Adrenal gland (tissue), 5 donors: ENCODE measurements around the gene NCK2.

Experiments used
- POLR2A ChIP-seq, 2 donors: fragments of 450-650 bp; IDR thresholded peaks; one replicate each; pipeline ENCODE4 v1.6.1; 2017; ENCODE audit warnings: antibody characterized with exemption in 2 of 2, mild to moderate bottlenecking in 2 of 2, moderate library complexity in 1 of 2
- TF ChIP-seq, protein P1 (sequence below), 6 experiments: fragments of 450-650 bp in 4 of 6; fragments of 200-600 bp in 2 of 6; sonication (generic) in 1 of 6; IDR thresholded peaks; 1 replicate in 5 of 6; 2 replicates in 1 of 6; pipeline versions ENCODE4 v1.5.1 to v1.8.0; 2016 to 2021; ENCODE audit warnings: antibody characterized with exemption in 6 of 6, mild to moderate bottlenecking in 2 of 6, moderate library complexity in 1 of 6
- donor health status: DM: no; HTN: no; CAD: no.

DNA sequence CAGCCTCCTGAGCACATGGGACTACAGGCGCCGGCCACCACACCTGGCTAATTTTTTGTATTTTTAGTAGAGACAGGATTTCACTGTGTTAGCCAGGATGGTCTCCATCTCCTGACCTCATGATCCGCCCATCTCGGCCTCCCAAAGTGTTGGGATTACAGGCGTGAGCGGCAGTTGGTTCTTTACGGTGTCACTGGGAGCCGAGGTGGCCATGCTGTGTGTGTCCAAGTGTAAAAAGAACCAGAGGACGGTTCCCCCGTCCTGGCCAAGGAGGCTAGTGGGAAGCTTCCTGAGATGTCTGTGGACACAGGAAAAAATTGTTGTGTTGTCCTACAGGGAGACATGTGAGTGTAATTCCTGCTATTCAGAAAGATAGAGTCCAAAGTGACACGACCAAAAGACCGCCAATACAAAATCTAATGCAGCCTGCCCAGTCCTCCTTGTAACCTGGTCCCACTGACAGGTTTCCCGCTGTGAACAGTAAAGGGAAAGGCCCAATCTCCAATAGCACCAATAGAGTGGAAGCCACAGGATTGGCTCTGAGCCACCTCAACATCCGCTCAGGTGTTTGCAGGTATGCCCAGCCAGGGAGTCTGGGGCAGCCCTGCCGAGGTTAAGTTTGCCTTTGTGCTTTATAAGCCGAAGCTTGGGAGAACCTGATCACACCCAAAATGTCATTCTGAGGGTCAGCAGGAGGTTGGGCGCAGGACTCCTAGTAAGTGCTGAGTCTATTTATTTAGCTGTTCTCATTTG is 40.6 kb downstream of the NCK2 start:
- no peak for TF ChIP-seq POLR2A (IDR thresholded peaks at IDR 0.05)
- TF ChIP-seq, protein P1, sequence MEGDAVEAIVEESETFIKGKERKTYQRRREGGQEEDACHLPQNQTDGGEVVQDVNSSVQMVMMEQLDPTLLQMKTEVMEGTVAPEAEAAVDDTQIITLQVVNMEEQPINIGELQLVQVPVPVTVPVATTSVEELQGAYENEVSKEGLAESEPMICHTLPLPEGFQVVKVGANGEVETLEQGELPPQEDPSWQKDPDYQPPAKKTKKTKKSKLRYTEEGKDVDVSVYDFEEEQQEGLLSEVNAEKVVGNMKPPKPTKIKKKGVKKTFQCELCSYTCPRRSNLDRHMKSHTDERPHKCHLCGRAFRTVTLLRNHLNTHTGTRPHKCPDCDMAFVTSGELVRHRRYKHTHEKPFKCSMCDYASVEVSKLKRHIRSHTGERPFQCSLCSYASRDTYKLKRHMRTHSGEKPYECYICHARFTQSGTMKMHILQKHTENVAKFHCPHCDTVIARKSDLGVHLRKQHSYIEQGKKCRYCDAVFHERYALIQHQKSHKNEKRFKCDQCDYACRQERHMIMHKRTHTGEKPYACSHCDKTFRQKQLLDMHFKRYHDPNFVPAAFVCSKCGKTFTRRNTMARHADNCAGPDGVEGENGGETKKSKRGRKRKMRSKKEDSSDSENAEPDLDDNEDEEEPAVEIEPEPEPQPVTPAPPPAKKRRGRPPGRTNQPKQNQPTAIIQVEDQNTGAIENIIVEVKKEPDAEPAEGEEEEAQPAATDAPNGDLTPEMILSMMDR (IDR thresholded peaks at IDR 0.05) = no peak
